Caco-2 (cell line): Measurements from ENCODE around the gene HSFX3. TPM values are rescaled to one million over a fixed set of nuclear protein-coding genes. Genes with fewer than 3 reads are reported as not detected.
"Not testable (repeated sequence)": the region's sequence is repeated elsewhere in the genome, so short reads cannot be mapped to it uniquely, and the experiment has no call there.

ENCODE experiments used
- BruUV-seq: library from RNA; stranded (reverse); fragments of 400-500 nt; replicated peaks from 2 replicates; lab custom pipeline; 2021; lab: Mats Ljungman, UMichigan
- CTCF ChIA-PET: fragments of 300-600 bp; sonication (Branson Sonifier 250); formaldehyde crosslinking; loops from one replicate; lab custom pipeline; 2022; ENCODE audit warnings: antibody characterized with exemption; lab: Charles Lee
- POLR2A ChIA-PET: fragments of 300-600 bp; sonication (Branson Sonifier 250); formaldehyde crosslinking; loops from one replicate; lab custom pipeline; 2022; ENCODE audit warnings: antibody characterized with exemption; lab: Charles Lee
- DNase-seq, 2 experiments: peaks; one replicate each; pipeline versions ENCODE4 v3.0.0 to v3.0.0-alpha.2; 2020 to 2022
- H3K27me3 ChIP-seq: replicated peaks from 2 replicates; pipeline ENCODE4 v1.6.0; 2011; ENCODE audit warnings: low read length; ENCODE audit not compliant: control insufficient read depth, insufficient read depth
- H3K36me3 ChIP-seq: 2 replicates; pipeline ENCODE4 v1.5.1; 2011; ENCODE audit warnings: low read length; ENCODE audit not compliant: control insufficient read depth, insufficient read depth
- H3K4me1 ChIP-seq: fragments of 250-450 bp; sonication (Bioruptor Pico); 2 replicates; pipeline ENCODE4 v1.5.1; 2020; ENCODE audit warnings: mild to moderate bottlenecking
- H3K4me3 ChIP-seq: 2 replicates; pipeline ENCODE4 v1.5.1; 2011; ENCODE audit warnings: low read depth, mild to moderate bottlenecking, control low read depth, low read length
- H3K9me3 ChIP-seq: fragments of 250-450 bp; sonication (Bioruptor Pico); 2 replicates; pipeline ENCODE4 v1.5.1; 2020; ENCODE audit warnings: mild to moderate bottlenecking, moderate library complexity
- H3K27ac Mint-ChIP-seq: one replicate; pipeline ENCODE4 v1.8.0; 2022; ENCODE audit warnings: mixed read lengths; ENCODE audit not compliant: unreplicated experiment
- H3K27me3 Mint-ChIP-seq: one replicate; pipeline ENCODE4 v1.8.0; 2022; ENCODE audit warnings: mixed read lengths; ENCODE audit not compliant: insufficient read depth, unreplicated experiment
- H3K36me3 Mint-ChIP-seq: one replicate; pipeline ENCODE4 v1.8.0; 2022; ENCODE audit warnings: mild to moderate bottlenecking, mixed read lengths; ENCODE audit not compliant: insufficient read depth, unreplicated experiment
- H3K4me1 Mint-ChIP-seq: one replicate; pipeline ENCODE4 v1.8.0; 2022; ENCODE audit warnings: low read depth, mixed read lengths; ENCODE audit not compliant: unreplicated experiment
- H3K4me3 Mint-ChIP-seq: one replicate; pipeline ENCODE4 v1.8.0; 2022; ENCODE audit warnings: mild to moderate bottlenecking, moderate library complexity, mixed read lengths; ENCODE audit not compliant: unreplicated experiment
- H3K9me3 Mint-ChIP-seq: one replicate; pipeline ENCODE4 v1.8.0; 2022; ENCODE audit warnings: mixed read lengths; ENCODE audit not compliant: unreplicated experiment
- intact Hi-C: fragments of 100-400 bp; cut with micrococcal nuclease; formaldehyde crosslinking; loops from one replicate; pipeline ENCODE4 v1.10.0; 2022; ENCODE audit not compliant: unreplicated experiment
- total RNA-seq: library from RNA; stranded (reverse); gene quantifications from 2 replicates; pipeline ENCODE4 v1.2.3, GENCODE V29; 2022
- TF ChIP-seq, protein P1 (sequence below), 2 experiments: fragments of 200-600 bp in 1 of 2; IDR thresholded peaks; 1 replicate in 1 of 2; 2 replicates in 1 of 2; pipeline versions ENCODE4 v1.5.1 to v1.8.0; 2011 to 2022; ENCODE audit warnings: antibody characterized with exemption in 1 of 2, control low read depth in 1 of 2, inconsistent platforms in 1 of 2, low read depth in 1 of 2, low read length in 1 of 2, mild to moderate bottlenecking in 1 of 2, moderate library complexity in 1 of 2; ENCODE audit not compliant: insufficient read depth in 1 of 2, severe bottlenecking in 1 of 2, unreplicated experiment in 1 of 2

Gene HSFX3
- total RNA-seq, 1 experiment from 2014 or later: not detected

DNA sequence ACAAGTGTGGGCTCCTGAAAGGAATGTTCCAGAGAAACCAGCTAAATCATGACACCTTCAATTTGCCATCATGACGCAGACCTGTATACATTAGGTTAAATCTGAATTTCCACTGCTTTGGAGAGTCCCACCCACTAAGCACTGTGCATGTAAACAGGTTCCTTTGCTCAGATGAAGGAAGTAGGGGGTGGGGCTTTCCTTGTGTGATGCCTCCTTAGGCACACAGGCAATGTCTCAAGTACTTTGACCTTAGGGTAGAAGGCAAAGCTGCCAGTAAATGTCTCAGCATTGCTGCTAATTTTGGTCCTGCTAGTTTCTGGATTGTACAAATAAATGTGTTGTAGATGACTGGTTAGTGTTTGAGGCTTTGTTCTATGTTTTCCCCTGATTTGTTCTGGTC lies 2.8 kb downstream of the HSFX3 start:
- not testable (repeated sequence) for H3K27ac Mint-ChIP-seq, BruUV-seq

GRCh38 chrX:149545545-149546543 lies 3.9 kb downstream of the HSFX3 start:
- H3K4me1 Mint-ChIP-seq, H3K4me3 ChIP-seq, H3K36me3 Mint-ChIP-seq, H3K4me3 Mint-ChIP-seq, H3K9me3 Mint-ChIP-seq, H3K9me3 ChIP-seq, H3K27me3 ChIP-seq, H3K27me3 Mint-ChIP-seq, CTCF ChIA-PET, H3K36me3 ChIP-seq, BruUV-seq, intact Hi-C loops, H3K4me1 ChIP-seq, H3K27ac Mint-ChIP-seq, POLR2A ChIA-PET: not testable (repeated sequence)
- peak in 1 of 2 experiments; percentile 24 for DNase-seq

More for the DNA sequence above, 2.8 kb downstream of the HSFX3 start:
- H3K27me3 Mint-ChIP-seq, H3K27me3 ChIP-seq, H3K4me3 ChIP-seq, H3K4me1 Mint-ChIP-seq, POLR2A ChIA-PET, H3K4me3 Mint-ChIP-seq, H3K36me3 Mint-ChIP-seq, H3K36me3 ChIP-seq, intact Hi-C loops, H3K9me3 ChIP-seq, CTCF ChIA-PET, DNase-seq, H3K9me3 Mint-ChIP-seq, H3K4me1 ChIP-seq: not testable (repeated sequence)

- peak overlapping the region; percentile 98 for H3K27ac Mint-ChIP-seq
These were observed 8.1 kb downstream of the HSFX3 start for GRCh38 chrX:149541521-149542047.

More at GRCh38 chrX:149541521-149542047, 8.1 kb downstream of the HSFX3 start:
- Histone ChIP-seq H3K27me3 (no peaks in the 10 kb centered on the region), H3K4me1 (no peaks in the 10 kb centered on the region), H3K36me3 (no peaks in the 10 kb centered on the region), H3K9me3 (no peaks in the 10 kb centered on the region), H3K4me3 (peak overlapping the region; percentile 77)
- Mint-ChIP-seq H3K27me3 (no peaks in the 10 kb centered on the region), H3K9me3 (no peaks in the 10 kb centered on the region), H3K36me3 (no peaks in the 10 kb centered on the region), H3K4me3 (peak overlapping the region; percentile 89), H3K4me1 (no peaks in the 10 kb centered on the region)
- CTCF ChIA-PET: interaction anchor here (1.7 kb wide), 1 partner anchor 71 kb away, joined by 5 read pairs; no protein-coding TSS in a partner anchor
- intact Hi-C loops: no loop called here
- TF ChIP-seq, protein P1, sequence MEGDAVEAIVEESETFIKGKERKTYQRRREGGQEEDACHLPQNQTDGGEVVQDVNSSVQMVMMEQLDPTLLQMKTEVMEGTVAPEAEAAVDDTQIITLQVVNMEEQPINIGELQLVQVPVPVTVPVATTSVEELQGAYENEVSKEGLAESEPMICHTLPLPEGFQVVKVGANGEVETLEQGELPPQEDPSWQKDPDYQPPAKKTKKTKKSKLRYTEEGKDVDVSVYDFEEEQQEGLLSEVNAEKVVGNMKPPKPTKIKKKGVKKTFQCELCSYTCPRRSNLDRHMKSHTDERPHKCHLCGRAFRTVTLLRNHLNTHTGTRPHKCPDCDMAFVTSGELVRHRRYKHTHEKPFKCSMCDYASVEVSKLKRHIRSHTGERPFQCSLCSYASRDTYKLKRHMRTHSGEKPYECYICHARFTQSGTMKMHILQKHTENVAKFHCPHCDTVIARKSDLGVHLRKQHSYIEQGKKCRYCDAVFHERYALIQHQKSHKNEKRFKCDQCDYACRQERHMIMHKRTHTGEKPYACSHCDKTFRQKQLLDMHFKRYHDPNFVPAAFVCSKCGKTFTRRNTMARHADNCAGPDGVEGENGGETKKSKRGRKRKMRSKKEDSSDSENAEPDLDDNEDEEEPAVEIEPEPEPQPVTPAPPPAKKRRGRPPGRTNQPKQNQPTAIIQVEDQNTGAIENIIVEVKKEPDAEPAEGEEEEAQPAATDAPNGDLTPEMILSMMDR (IDR thresholded peaks at IDR 0.05; ENCODE audit: insufficient read depth in 1 of 2, low read depth in 1 of 2, low read length in 1 of 2, severe bottlenecking in 1 of 2, unreplicated experiment in 1 of 2): no peak
- POLR2A ChIA-PET: no interaction called here
- BruUV-seq: no TSS peak
- DNase-seq: no peak
